OCI-LY7 (cell line): ENCODE results near the gene RAP1GDS1. TPM values are rescaled to one million over a fixed set of nuclear protein-coding genes. Genes with fewer than 3 reads are reported as not detected.

Experiments
- BruUV-seq: library from RNA; stranded (reverse); fragments of 400-500 nt; replicated peaks from 2 replicates; lab custom pipeline; 2021; lab: Mats Ljungman, UMichigan
- CTCF ChIA-PET: fragments of 300-600 bp; sonication (Branson Sonifier 250); formaldehyde crosslinking; loops from one replicate; lab custom pipeline; 2022; ENCODE audit warnings: antibody characterized with exemption; ENCODE audit not compliant: unreplicated experiment; lab: Charles Lee
- POLR2A ChIA-PET: fragments of 300-600 bp; sonication (Branson Sonifier 250); formaldehyde crosslinking; loops from one replicate; lab custom pipeline; 2022; ENCODE audit warnings: antibody characterized with exemption; lab: Charles Lee
- DNase-seq: peaks from one replicate; pipeline ENCODE4 v3.0.0-alpha.2; 2015; ENCODE audit warnings: low spot score
- H2AFZ ChIP-seq: fragments of 200-600 bp; sonication (generic), shearing (Covaris generic); 2 replicates; pipeline ENCODE4 v1.6.1; 2014; ENCODE audit warnings: mild to moderate bottlenecking, antibody characterized with exemption, low read length, moderate library complexity
- H3K27ac ChIP-seq: fragments of 200-600 bp; sonication (generic); 2 replicates; pipeline ENCODE4 v1.5.1; 2014; ENCODE audit warnings: mixed run types, low read depth, mild to moderate bottlenecking, moderate library complexity, low read length, inconsistent platforms; ENCODE audit not compliant: poor library complexity, severe bottlenecking
- H3K36me3 ChIP-seq: fragments of 200-600 bp; sonication (generic); 2 replicates; pipeline ENCODE4 v1.6.1; 2014; ENCODE audit warnings: mild to moderate bottlenecking, antibody characterized with exemption, low read length, moderate library complexity, mixed read lengths; ENCODE audit not compliant: insufficient read depth
- H3K4me1 ChIP-seq: fragments of 200-600 bp; sonication (generic); 2 replicates; pipeline ENCODE4 v1.5.1; 2014; ENCODE audit warnings: mild to moderate bottlenecking, low read length; ENCODE audit not compliant: insufficient read depth, poor library complexity, severe bottlenecking
- H3K4me2 ChIP-seq: fragments of 200-600 bp; sonication (generic); 2 replicates; pipeline ENCODE4 v1.6.1; 2014; ENCODE audit warnings: mild to moderate bottlenecking, low read length
- H3K4me3 ChIP-seq: fragments of 200-600 bp; sonication (generic); 2 replicates; pipeline ENCODE4 v1.5.1; 2014; ENCODE audit warnings: mild to moderate bottlenecking, low read depth, low read length; ENCODE audit not compliant: poor library complexity, severe bottlenecking
- H3K79me2 ChIP-seq: fragments of 200-600 bp; sonication (generic); 2 replicates; pipeline ENCODE4 v1.6.1; 2016; ENCODE audit warnings: low read depth, mild to moderate bottlenecking, low read length, moderate library complexity, mixed read lengths; ENCODE audit not compliant: insufficient read depth
- H3K9me2 ChIP-seq: fragments of 200-600 bp; sonication (generic); 2 replicates; pipeline ENCODE4 v1.6.1; 2016; ENCODE audit warnings: mild to moderate bottlenecking, low read length, mixed read lengths; ENCODE audit not compliant: insufficient read depth
- H3K9me3 ChIP-seq: fragments of 200-600 bp; sonication (generic); 2 replicates; pipeline ENCODE4 v1.6.1; 2014; ENCODE audit warnings: mild to moderate bottlenecking, mixed run types, low read length, mixed read lengths
- H4K20me1 ChIP-seq: fragments of 200-600 bp; sonication (generic); 2 replicates; pipeline ENCODE4 v1.6.1; 2014; ENCODE audit warnings: mild to moderate bottlenecking, antibody characterized with exemption, low read length, moderate library complexity, mixed read lengths; ENCODE audit not compliant: insufficient read depth
- CTCF ChIP-seq: fragments of 200-600 bp; sonication (generic); conservative IDR thresholded peaks from 2 replicates; pipeline ENCODE4 v1.5.1; 2014; ENCODE audit warnings: mild to moderate bottlenecking, antibody characterized with exemption, low read length, moderate library complexity, mixed read lengths
- EZH2phosphoT487 ChIP-seq: fragments of 200-600 bp; sonication (generic); IDR thresholded peaks from 2 replicates; pipeline ENCODE4 v1.6.1; 2018; ENCODE audit warnings: low read depth, borderline replicate concordance, mild to moderate bottlenecking, mixed run types, antibody characterized with exemption, low read length, moderate library complexity, mixed read lengths
- intact Hi-C: fragments of 100-400 bp; cut with micrococcal nuclease; formaldehyde crosslinking; loops from one replicate; pipeline ENCODE4 v1.10.0; 2022; ENCODE audit not compliant: unreplicated experiment
- total RNA-seq, 2 experiments: library from RNA; depleted of rRNA in 1 of 2; stranded (reverse); fragments of >200 nt in 1 of 2; shearing (Covaris generic) in 1 of 2; gene quantifications; 2 replicates each; pipeline ENCODE4 v1.2.3, GENCODE V29; 2014 to 2022

The RAP1GDS1 gene
- total RNA-seq, 2 experiments from 2014 or later, result 53.5 to 57.8 TPM

DNA sequence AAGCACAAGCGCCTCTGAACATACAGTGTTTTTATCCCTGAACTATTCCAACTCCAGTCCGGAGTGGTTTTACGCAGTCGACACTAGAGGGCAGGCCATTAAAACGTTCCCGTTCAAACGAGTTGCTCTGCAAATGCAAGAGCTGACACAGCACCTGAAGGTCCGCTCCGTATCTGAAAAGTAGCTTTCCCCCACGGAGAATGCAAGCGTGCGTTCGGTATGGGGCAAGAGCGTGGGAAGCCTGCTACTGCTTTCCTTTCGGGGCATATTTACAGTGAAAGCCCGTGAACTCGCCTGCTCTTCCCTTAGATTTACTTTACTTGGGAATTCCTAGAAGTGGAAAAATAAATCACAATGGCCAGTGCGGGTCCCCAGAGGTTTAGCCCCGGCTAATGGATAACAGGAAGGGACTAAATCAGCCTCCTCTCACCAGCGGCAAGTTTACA is 206.5 kb downstream of the RAP1GDS1 start:
- TF ChIP-seq CTCF (peak; percentile 80), EZH2phosphoT487 (no peak)
- H3K4me3 ChIP-seq, result no peak overlapping the region
- no peaks in the 10 kb centered on the region for H3K36me3 ChIP-seq
- no TSS peak for BruUV-seq
- CTCF ChIA-PET, result no interaction called here
- no peaks in the 10 kb centered on the region for H4K20me1 ChIP-seq
- H3K27ac ChIP-seq, result no peak overlapping the region
- H3K4me2 ChIP-seq, result no peak overlapping the region
- DNase-seq, result peak; percentile 62
- H3K4me1 ChIP-seq, result no peaks in the 10 kb centered on the region
- POLR2A ChIA-PET, result interaction anchor here (1.3 kb wide), 1 partner anchor 9 kb away, joined by 3 read pairs; no protein-coding TSS in a partner anchor
- no peak overlapping the region for H2AFZ ChIP-seq
- no peaks in the 10 kb centered on the region for H3K9me2 ChIP-seq
- intact Hi-C loops, result loop anchor here (5.0 kb wide), 1 partner anchor 935 kb away; no protein-coding TSS in a partner anchor
- H3K9me3 ChIP-seq, result no peaks in the 10 kb centered on the region
- no peaks in the 10 kb centered on the region for H3K79me2 ChIP-seq

DNA sequence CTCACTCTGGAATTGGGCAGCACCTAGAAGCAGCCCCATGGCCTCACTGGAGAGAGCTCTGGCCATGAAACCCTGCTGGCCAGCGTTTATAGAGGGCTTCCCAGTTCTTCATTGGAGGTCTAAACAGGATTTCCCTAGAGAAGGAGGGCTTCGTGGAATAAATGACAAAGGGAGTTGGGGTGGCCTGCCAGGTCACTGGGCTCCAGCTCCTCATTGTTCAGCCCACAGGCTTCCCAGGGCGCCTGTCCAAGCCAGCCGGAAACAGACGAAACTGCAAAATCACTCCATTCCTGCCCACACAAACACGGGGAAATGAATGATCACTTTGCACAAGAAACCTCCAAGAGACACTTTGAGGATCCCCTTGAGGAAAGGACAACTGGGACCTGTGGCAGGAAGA is 207.5 kb downstream of the RAP1GDS1 start:
- no peaks in the 10 kb centered on the region for H3K4me1 ChIP-seq
- no peak overlapping the region for H3K4me2 ChIP-seq
- intact Hi-C loops, result loop anchor here (5.0 kb wide), 1 partner anchor 934 kb away; no protein-coding TSS in a partner anchor
- H3K36me3 ChIP-seq, result no peaks in the 10 kb centered on the region
- no peaks in the 10 kb centered on the region for H3K9me3 ChIP-seq
- CTCF ChIA-PET, result no interaction called here
- TF ChIP-seq CTCF, result no peak
- no peak for TF ChIP-seq EZH2phosphoT487
- no peaks in the 10 kb centered on the region for H3K9me2 ChIP-seq
- no peak overlapping the region for H2AFZ ChIP-seq
- POLR2A ChIA-PET, result no interaction called here
- H4K20me1 ChIP-seq, result no peaks in the 10 kb centered on the region
- no TSS peak for BruUV-seq
- no peak overlapping the region for H3K4me3 ChIP-seq
- no peak overlapping the region for H3K27ac ChIP-seq
- H3K79me2 ChIP-seq, result no peaks in the 10 kb centered on the region
- no peak for DNase-seq

DNA sequence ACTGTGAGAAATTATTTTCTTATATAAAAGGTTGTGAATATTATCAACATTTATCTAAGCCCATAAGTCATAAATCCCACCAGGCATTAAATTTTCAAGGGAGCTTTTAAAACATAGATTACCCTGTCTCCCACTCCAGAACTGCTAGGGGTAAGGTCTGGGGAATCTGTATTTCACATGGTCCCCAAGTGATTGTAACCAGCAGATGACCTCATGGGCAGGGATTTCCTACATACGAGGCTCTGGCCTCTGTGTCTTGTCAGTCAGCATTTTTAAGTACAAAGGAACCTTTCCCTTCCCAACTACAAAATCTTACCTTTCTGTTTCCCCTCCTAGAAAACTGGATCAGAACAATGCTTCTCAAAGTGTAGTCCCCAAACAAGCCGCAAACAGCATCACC is 208.6 kb downstream of the RAP1GDS1 start:
- no peaks in the 10 kb centered on the region for H3K4me1 ChIP-seq
- ChIA-PET POLR2A (interaction anchor here (0.6 to 0.7 kb wide), 2 partner anchors 20 to 60 kb away, joined by 3 to 4 read pairs; no protein-coding TSS in a partner anchor), CTCF (no interaction called here)
- no TSS peak for BruUV-seq
- H3K36me3 ChIP-seq, result no peaks in the 10 kb centered on the region
- no peak overlapping the region for H3K27ac ChIP-seq
- no peak overlapping the region for H3K4me2 ChIP-seq
- TF ChIP-seq EZH2phosphoT487 (no peak), CTCF (no peak)
- H3K9me3 ChIP-seq, result no peaks in the 10 kb centered on the region
- H4K20me1 ChIP-seq, result no peaks in the 10 kb centered on the region
- intact Hi-C loops, result loop anchor here (5.0 kb wide), 1 partner anchor 933 kb away; no protein-coding TSS in a partner anchor
- no peak for DNase-seq
- H3K9me2 ChIP-seq, result no peaks in the 10 kb centered on the region
- no peak overlapping the region for H3K4me3 ChIP-seq
- no peaks in the 10 kb centered on the region for H3K79me2 ChIP-seq
- H2AFZ ChIP-seq, result no peak overlapping the region
